Nephron progenitor cell (in vitro differentiated cells): ENCODE results near the gene CIAO2A.

ENCODE experiments used
- DNase-seq: peaks from one replicate; pipeline ENCODE4 v3.0.0; 2021
- H3K27ac Mint-ChIP-seq: 2 replicates; pipeline ENCODE4 v1.8.0; 2021; ENCODE audit warnings: mild to moderate bottlenecking, moderate library complexity, mixed read lengths
- H3K27me3 Mint-ChIP-seq: 2 replicates; pipeline ENCODE4 v1.8.0; 2021; ENCODE audit warnings: mild to moderate bottlenecking, low read depth, mixed read lengths; ENCODE audit not compliant: poor library complexity
- H3K36me3 Mint-ChIP-seq: 2 replicates; pipeline ENCODE4 v1.8.0; 2021; ENCODE audit warnings: low read depth, mixed read lengths
- H3K4me1 Mint-ChIP-seq: 2 replicates; pipeline ENCODE4 v1.8.0; 2021; ENCODE audit warnings: mixed read lengths
- H3K4me3 Mint-ChIP-seq: 2 replicates; pipeline ENCODE4 v1.8.0; 2021; ENCODE audit warnings: mild to moderate bottlenecking, moderate library complexity, mixed read lengths
- H3K9me3 Mint-ChIP-seq: 2 replicates; pipeline ENCODE4 v1.8.0; 2021; ENCODE audit warnings: mild to moderate bottlenecking, moderate library complexity, mixed read lengths
- CTCF ChIP-seq: fragments of 200-600 bp; sonication (generic); IDR thresholded peaks from 2 replicates; pipeline ENCODE4 v1.5.0; 2021; ENCODE audit warnings: antibody characterized with exemption

CIAO2A gene

GRCh38 chr15:64038878-64039610 is 54.6 kb downstream of the CIAO2A start:
- DNase-seq = no peak
- Mint-ChIP-seq H3K27ac (no peak overlapping the region), H3K27me3 (peaks cover 19% of the 10 kb centered on the region), H3K36me3 (no peaks in the 10 kb centered on the region), H3K4me3 (no peak overlapping the region), H3K9me3 (no peaks in the 10 kb centered on the region), H3K4me1 (no peaks in the 10 kb centered on the region)
- no peak for TF ChIP-seq CTCF

GRCh38 chr15:64037966-64038365 is 55.7 kb downstream of the CIAO2A start:
- no peak for TF ChIP-seq CTCF
- no peak for DNase-seq
- Mint-ChIP-seq H3K36me3 (no peaks in the 10 kb centered on the region), H3K27ac (no peak overlapping the region), H3K4me3 (no peak overlapping the region), H3K27me3 (peaks cover 12% of the 10 kb centered on the region), H3K4me1 (no peaks in the 10 kb centered on the region), H3K9me3 (no peaks in the 10 kb centered on the region)

- H3K27ac Mint-ChIP-seq = no peak overlapping the region
- no peak overlapping the region for H3K4me3 Mint-ChIP-seq
- no peak for DNase-seq
- no peaks in the 10 kb centered on the region for H3K4me1 Mint-ChIP-seq
- H3K27me3 Mint-ChIP-seq = peaks cover 8% of the 10 kb centered on the region
- H3K36me3 Mint-ChIP-seq = no peaks in the 10 kb centered on the region
- no peak for TF ChIP-seq CTCF
- no peaks in the 10 kb centered on the region for H3K9me3 Mint-ChIP-seq
These were observed 56.5 kb downstream of the CIAO2A start for GRCh38 chr15:64037116-64037515.

- DNase-seq = no peak
- peaks cover 9% of the 10 kb centered on the region for H3K27me3 Mint-ChIP-seq
- H3K27ac Mint-ChIP-seq = no peak overlapping the region
- no peaks in the 10 kb centered on the region for H3K9me3 Mint-ChIP-seq
- H3K36me3 Mint-ChIP-seq = no peaks in the 10 kb centered on the region
- H3K4me3 Mint-ChIP-seq = no peak overlapping the region
- no peaks in the 10 kb centered on the region for H3K4me1 Mint-ChIP-seq
- TF ChIP-seq CTCF = no peak
These were observed 58.1 kb downstream of the CIAO2A start for GRCh38 chr15:64035525-64035924.

- TF ChIP-seq CTCF = no peak
- no peaks in the 10 kb centered on the region for H3K4me1 Mint-ChIP-seq
- H3K36me3 Mint-ChIP-seq = no peaks in the 10 kb centered on the region
- DNase-seq = no peak
- H3K4me3 Mint-ChIP-seq = no peak overlapping the region
- no peak overlapping the region for H3K27ac Mint-ChIP-seq
- H3K9me3 Mint-ChIP-seq = no peaks in the 10 kb centered on the region
- H3K27me3 Mint-ChIP-seq = peaks cover 10% of the 10 kb centered on the region
These were observed 59.1 kb downstream of the CIAO2A start for GRCh38 chr15:64034519-64034918.

GRCh38 chr15:64032329-64032728 is 61.3 kb downstream of the CIAO2A start:
- TF ChIP-seq CTCF = no peak
- no peak for DNase-seq
- H3K27ac Mint-ChIP-seq = no peak overlapping the region
- no peaks in the 10 kb centered on the region for H3K9me3 Mint-ChIP-seq
- no peaks in the 10 kb centered on the region for H3K36me3 Mint-ChIP-seq
- no peaks in the 10 kb centered on the region for H3K4me1 Mint-ChIP-seq
- H3K27me3 Mint-ChIP-seq = peaks cover 10% of the 10 kb centered on the region
- H3K4me3 Mint-ChIP-seq = no peak overlapping the region
